H9 (cell line): ENCODE data around the gene ULK2. TPM values are rescaled to one million over a fixed set of nuclear protein-coding genes. Genes with fewer than 3 reads are reported as not detected.
A peak's percentile ranks its signal among the peaks of the same experiment; 100 is the strongest.

Experiments
- DNase-seq: peaks from one replicate; pipeline ENCODE4 v3.0.0-alpha.2; 2017
- H2AFZ ChIP-seq: one replicate; pipeline ENCODE4 v1.6.1; 2013; ENCODE audit warnings: mild to moderate bottlenecking, low read length, control low read depth, moderate library complexity
- H2AK5ac ChIP-seq: 2 replicates; pipeline ENCODE4 v1.6.1; 2013; ENCODE audit warnings: low read length, control low read depth, mixed read lengths; ENCODE audit not compliant: insufficient read length
- H2BK120ac ChIP-seq: one replicate; pipeline ENCODE4 v1.6.1; 2013; ENCODE audit warnings: low read depth, mild to moderate bottlenecking, low read length, control low read depth, inconsistent platforms; ENCODE audit not compliant: poor library complexity, severe bottlenecking
- H2BK12ac ChIP-seq: 2 replicates; pipeline ENCODE4 v1.6.1; 2013; ENCODE audit warnings: low read length, control low read depth, mixed read lengths, low read depth; ENCODE audit not compliant: insufficient read length
- H2BK15ac ChIP-seq: 2 replicates; pipeline ENCODE4 v1.6.1; 2013; ENCODE audit warnings: low read depth, low read length, control low read depth
- H2BK20ac ChIP-seq: one replicate; pipeline ENCODE4 v1.6.1; 2013; ENCODE audit warnings: low read depth, mild to moderate bottlenecking, low read length, control low read depth, inconsistent platforms; ENCODE audit not compliant: poor library complexity, severe bottlenecking
- H2BK5ac ChIP-seq: 2 replicates; pipeline ENCODE4 v1.6.1; 2013; ENCODE audit warnings: low read length, control low read depth, mixed read lengths; ENCODE audit not compliant: insufficient read length
- H3K14ac ChIP-seq: 2 replicates; pipeline ENCODE4 v1.6.1; 2013; ENCODE audit warnings: low read length, control low read depth; ENCODE audit not compliant: insufficient read depth
- H3K18ac ChIP-seq: 2 replicates; pipeline ENCODE4 v1.6.1; 2013; ENCODE audit warnings: low read depth, mild to moderate bottlenecking, mixed read lengths, low read length, control low read depth; ENCODE audit not compliant: insufficient read length
- H3K23ac ChIP-seq: 2 replicates; pipeline ENCODE4 v1.6.1; 2013; ENCODE audit warnings: low read length, control low read depth, mixed read lengths, low read depth; ENCODE audit not compliant: insufficient read length
- H3K23me2 ChIP-seq: 2 replicates; pipeline ENCODE4 v1.6.1; 2013; ENCODE audit warnings: low read depth, mild to moderate bottlenecking, mixed read lengths, low read length, control low read depth; ENCODE audit not compliant: insufficient read length, poor library complexity, severe bottlenecking
- H3K27ac ChIP-seq: 2 replicates; pipeline ENCODE4 v1.5.1; 2013; ENCODE audit warnings: low read length, control low read depth, mixed read lengths, low read depth; ENCODE audit not compliant: insufficient read length
- H3K27me3 ChIP-seq: 2 replicates; pipeline ENCODE4 v1.6.1; 2013; ENCODE audit warnings: low read length, control low read depth, inconsistent platforms; ENCODE audit not compliant: insufficient read depth
- H3K4ac ChIP-seq: 2 replicates; pipeline ENCODE4 v1.6.1; 2013; ENCODE audit warnings: low read depth, mild to moderate bottlenecking, control low read depth, inconsistent platforms, low read length, moderate library complexity
- H3K4me1 ChIP-seq: 2 replicates; pipeline ENCODE4 v1.6.1; 2013; ENCODE audit warnings: low read length, control low read depth, inconsistent platforms; ENCODE audit not compliant: insufficient read depth
- H3K4me2 ChIP-seq: 2 replicates; pipeline ENCODE4 v1.6.1; 2013; ENCODE audit warnings: low read length, control low read depth, mixed read lengths; ENCODE audit not compliant: insufficient read length, insufficient read depth
- H3K56ac ChIP-seq: 2 replicates; pipeline ENCODE4 v1.6.1; 2013; ENCODE audit warnings: low read depth, mild to moderate bottlenecking, mixed read lengths, low read length, control low read depth; ENCODE audit not compliant: insufficient read length
- H3K79me1 ChIP-seq: 2 replicates; pipeline ENCODE4 v1.6.1; 2013; ENCODE audit warnings: low read depth, mild to moderate bottlenecking, moderate library complexity, low read length, control low read depth, inconsistent platforms; ENCODE audit not compliant: insufficient read depth, poor library complexity, severe bottlenecking
- H3K79me2 ChIP-seq: 2 replicates; pipeline ENCODE4 v1.6.1; 2013; ENCODE audit warnings: low read length, control low read depth, inconsistent platforms; ENCODE audit not compliant: insufficient read depth
- H3K9ac ChIP-seq: 2 replicates; pipeline ENCODE4 v1.6.1; 2013; ENCODE audit warnings: low read length, control low read depth, mixed read lengths; ENCODE audit not compliant: insufficient read length; ENCODE audit errors: extremely low read depth
- H3K9me3 ChIP-seq: one replicate; pipeline ENCODE4 v1.6.1; 2013; ENCODE audit warnings: low read depth, low read length, inconsistent platforms; ENCODE audit not compliant: control insufficient read depth
- H3T11ph ChIP-seq: one replicate; pipeline ENCODE4 v1.6.1; 2013; ENCODE audit warnings: mild to moderate bottlenecking, low read length, control low read depth, inconsistent platforms
- H4K20me1 ChIP-seq: one replicate; pipeline ENCODE4 v1.6.1; 2013; ENCODE audit not compliant: control insufficient read depth, insufficient read length, insufficient read depth
- H4K5ac ChIP-seq: 2 replicates; pipeline ENCODE4 v1.6.1; 2013; ENCODE audit warnings: low read depth, mild to moderate bottlenecking, mixed read lengths, low read length, control low read depth; ENCODE audit not compliant: insufficient read length
- H4K8ac ChIP-seq: replicated peaks from 2 replicates; pipeline ENCODE4 v1.6.1; 2013; ENCODE audit warnings: low read length, control low read depth, mixed read lengths, low read depth; ENCODE audit not compliant: insufficient read length
- H4K91ac ChIP-seq: 2 replicates; pipeline ENCODE4 v1.6.1; 2013; ENCODE audit warnings: low read depth, mild to moderate bottlenecking, moderate library complexity, mixed read lengths, low read length, control low read depth; ENCODE audit not compliant: insufficient read length
- H3K27ac Mint-ChIP-seq, 3 experiments: 2 replicates in 2 of 3; 3 replicates in 1 of 3; pipeline ENCODE4 v1.8.0; 2020 to 2021; ENCODE audit warnings: mixed read lengths in 3 of 3, mild to moderate bottlenecking in 1 of 3, moderate library complexity in 1 of 3
- H3K27me3 Mint-ChIP-seq: 2 replicates; pipeline ENCODE4 v1.8.0; 2021; ENCODE audit warnings: low read depth, mild to moderate bottlenecking, moderate library complexity, mixed read lengths
- H3K36me3 Mint-ChIP-seq, 3 experiments: 2 replicates in 2 of 3; 3 replicates in 1 of 3; pipeline ENCODE4 v1.8.0; 2020 to 2021; ENCODE audit warnings: low read depth in 3 of 3, mixed read lengths in 3 of 3; ENCODE audit not compliant: insufficient read depth in 1 of 3
- H3K4me1 Mint-ChIP-seq, 2 experiments: 2 replicates each; pipeline ENCODE4 v1.8.0; 2020; ENCODE audit warnings: mixed read lengths in 2 of 2
- H3K4me3 Mint-ChIP-seq, 2 experiments: 2 replicates in 1 of 2; 3 replicates in 1 of 2; pipeline ENCODE4 v1.8.0; 2020 to 2021; ENCODE audit warnings: mild to moderate bottlenecking in 2 of 2, mixed read lengths in 2 of 2, moderate library complexity in 1 of 2
- H3K9me3 Mint-ChIP-seq, 2 experiments: 2 replicates in 1 of 2; 3 replicates in 1 of 2; pipeline ENCODE4 v1.8.0; 2020; ENCODE audit warnings: mild to moderate bottlenecking in 2 of 2, mixed read lengths in 2 of 2, moderate library complexity in 1 of 2
- CTCF ChIP-seq: fragments of 200-600 bp; sonication (generic); conservative IDR thresholded peaks from 3 replicates; pipeline ENCODE4 v1.8.0; 2021; ENCODE audit warnings: antibody characterized with exemption, mild to moderate bottlenecking
- WGBS: extraction: QIAGEN DNeasy Blood & Tissue Kit; methylation state at CpG from one replicate; pipeline ENCODE4 v1.1.7; 2013; ENCODE audit warnings: missing lambda C conversion rate, low lambda C conversion rate, mixed read lengths; ENCODE audit not compliant: insufficient read length; ENCODE audit errors: extremely low coverage; 5-methylcytosine and 5-hydroxymethylcytosine counted together
- total RNA-seq: library from RNA; stranded (reverse); gene quantifications from 2 replicates; pipeline ENCODE4 v1.2.1, GENCODE V29; 2021

The ULK2 gene
- total RNA-seq, 1 experiment from 2014 or later: 11.5 TPM

GRCh38 chr17:19874256-19874655 is 6.5 kb upstream of the ULK2 start:
- Histone ChIP-seq H3K4ac (no peak overlapping the region), H2BK120ac (no peak overlapping the region), H3K23me2 (no peaks in the 10 kb centered on the region), H4K8ac (no peak overlapping the region), H4K20me1 (no peaks in the 10 kb centered on the region), H2BK5ac (no peak overlapping the region), H3T11ph (no peak overlapping the region), H2BK12ac (no peak overlapping the region), H3K79me1 (no peaks in the 10 kb centered on the region), H3K56ac (no peak overlapping the region), H3K4me2 (no peak overlapping the region), H3K18ac (no peak overlapping the region), H2BK20ac (no peak overlapping the region), H3K9ac (no peak overlapping the region), H3K79me2 (no peaks in the 10 kb centered on the region), H2BK15ac (no peak overlapping the region), H3K14ac (no peak overlapping the region), H4K91ac (no peak overlapping the region), H4K5ac (peak overlapping the region; percentile 47), H2AK5ac (no peak overlapping the region), H2AFZ (no peak overlapping the region), H3K27ac (no peak overlapping the region), H3K23ac (no peak overlapping the region), H3K9me3 (no peaks in the 10 kb centered on the region), H3K27me3 (no peaks in the 10 kb centered on the region), H3K4me1 (no peaks in the 10 kb centered on the region)
- Mint-ChIP-seq H3K9me3 (no peaks in the 10 kb centered on the region), H3K27me3 (peaks cover 14% of the 10 kb centered on the region), H3K27ac (no peak overlapping the region), H3K36me3 (no peaks in the 10 kb centered on the region; a peak in 1 of 7 replicates), H3K4me3 (no peak overlapping the region), H3K4me1 (no peaks in the 10 kb centered on the region)
- no CpG with 5 or more reads among the region's 10 CpGs for WGBS
- TF ChIP-seq CTCF: no peak
- DNase-seq: no peak
